HCT116 (cell line): Measurements from ENCODE around the gene SRPK2. TPM values are rescaled to one million over a fixed set of nuclear protein-coding genes. Genes with fewer than 3 reads are reported as not detected.

Source experiments
- ATAC-seq: fragments of 200-7000 bp; cut with Tn5 transposase; 2 replicates; pipeline ENCODE4 v1.9.1; 2020; ENCODE audit warnings: mild to moderate bottlenecking, moderate library complexity
- BruUV-seq: library from RNA; stranded (reverse); fragments of 400-500 nt; replicated peaks from 2 replicates; lab custom pipeline; 2021; lab: Mats Ljungman, UMichigan
- CTCF ChIA-PET: fragments of 300-600 bp; sonication (Branson Sonifier 250); formaldehyde crosslinking; loops from one replicate; lab custom pipeline; 2021; ENCODE audit warnings: antibody characterized with exemption; lab: Charles Lee
- POLR2A ChIA-PET: fragments of 300-600, 350-600 bp; sonication (Branson Sonifier 250); formaldehyde crosslinking; loops from one replicate; lab custom pipeline; 2021; ENCODE audit warnings: antibody characterized with exemption; lab: Charles Lee
- RAD21 ChIA-PET, 2 experiments: fragments of 300-600 bp; sonication (Branson Sonifier 250); formaldehyde crosslinking; loops; one replicate each; lab custom pipeline; 2023; ENCODE audit warnings: low total read pairs in 2 of 2; ENCODE audit not compliant: uncharacterized antibody in 2 of 2, unreplicated experiment in 2 of 2, low non-redundant PET in 1 of 2; lab: Charles Lee
- DNase-seq: peaks from one replicate; pipeline ENCODE4 v3.0.0-alpha.2; 2010; ENCODE audit warnings: low read depth, low spot score
- H2AFZ ChIP-seq: fragments of 200-600 bp; shearing (Covaris generic), sonication (generic); 2 replicates; pipeline ENCODE4 v1.6.1; 2017; ENCODE audit warnings: low read depth, mixed run types, mixed read lengths, antibody characterized with exemption, low read length; ENCODE audit not compliant: poor library complexity, severe bottlenecking
- H3K27ac ChIP-seq: 2 replicates; pipeline ENCODE4 v1.5.1; 2012; ENCODE audit warnings: low read depth, low read length
- H3K27me3 ChIP-seq: fragments of 200-600 bp; sonication (generic); 2 replicates; pipeline ENCODE4 v1.6.1; 2016; ENCODE audit warnings: mixed run types, low read length, mixed read lengths; ENCODE audit not compliant: insufficient read depth
- H3K36me3 ChIP-seq, 2 experiments: fragments of 200-500 bp in 1 of 2; fragments of 200-600 bp in 1 of 2; sonication (Bioruptor generic) in 1 of 2; sonication (generic) in 1 of 2; 2 replicates each; pipeline versions ENCODE4 v1.5.1 to v1.6.1; 2014 to 2016; ENCODE audit warnings: low read length in 2 of 2, inconsistent platforms in 1 of 2, mixed read lengths in 1 of 2, mixed run types in 1 of 2; ENCODE audit not compliant: insufficient read depth in 2 of 2, control insufficient read depth in 1 of 2
- H3K4me1 ChIP-seq, 2 experiments: fragments of 200-600 bp in 1 of 2; sonication (generic) in 1 of 2; 2 replicates each; pipeline versions ENCODE4 v1.5.1 to v1.6.1; 2012 to 2017; ENCODE audit warnings: low read length in 2 of 2, inconsistent platforms in 1 of 2, mild to moderate bottlenecking in 1 of 2, mixed read lengths in 1 of 2, mixed run types in 1 of 2, moderate library complexity in 1 of 2; ENCODE audit not compliant: insufficient read depth in 2 of 2, control insufficient read depth in 1 of 2
- H3K4me2 ChIP-seq: fragments of 200-600 bp; sonication (generic); 2 replicates; pipeline ENCODE4 v1.6.1; 2017; ENCODE audit warnings: mixed run types, low read length, mixed read lengths
- H3K4me3 ChIP-seq, 2 experiments: fragments of 200-600 bp in 1 of 2; sonication (generic) in 1 of 2; replicated peaks in 1 of 2; 2 replicates each; pipeline ENCODE4 v1.5.1; 2011 to 2016; ENCODE audit warnings: low read length in 2 of 2, control low read depth in 1 of 2, low read depth in 1 of 2, mild to moderate bottlenecking in 1 of 2, mixed read lengths in 1 of 2, mixed run types in 1 of 2
- H3K79me2 ChIP-seq: fragments of 200-600 bp; sonication (generic); 2 replicates; pipeline ENCODE4 v1.6.1; 2017; ENCODE audit warnings: mild to moderate bottlenecking, mixed run types, low read length, moderate library complexity, mixed read lengths; ENCODE audit not compliant: insufficient read depth
- H3K9ac ChIP-seq: fragments of 200-600 bp; sonication (generic); 2 replicates; pipeline ENCODE4 v1.6.1; 2016; ENCODE audit warnings: low read length, mixed read lengths
- H3K9me2 ChIP-seq: fragments of 200-600 bp; sonication (generic), shearing (Covaris generic); 2 replicates; pipeline ENCODE4 v1.6.1; 2017; ENCODE audit warnings: mixed run types, mild to moderate bottlenecking, moderate library complexity; ENCODE audit not compliant: insufficient read depth
- H3K9me3 ChIP-seq, 2 experiments: fragments of 200-500 bp in 1 of 2; fragments of 200-600 bp in 1 of 2; sonication (Bioruptor generic) in 1 of 2; sonication (generic) in 1 of 2; 2 replicates each; pipeline ENCODE4 v1.6.1; 2014 to 2017; ENCODE audit warnings: low read length in 2 of 2, mixed read lengths in 2 of 2, inconsistent platforms in 1 of 2, low read depth in 1 of 2, mild to moderate bottlenecking in 1 of 2, mixed run types in 1 of 2, moderate library complexity in 1 of 2; ENCODE audit not compliant: control insufficient read depth in 1 of 2, insufficient read depth in 1 of 2
- H4K20me1 ChIP-seq: fragments of 200-600 bp; sonication (generic), shearing (Covaris generic); 2 replicates; pipeline ENCODE4 v1.6.1; 2017; ENCODE audit warnings: mixed run types, mild to moderate bottlenecking, moderate library complexity; ENCODE audit not compliant: insufficient read depth
- CBX3 ChIP-seq: IDR thresholded peaks from 2 replicates; pipeline ENCODE4 v1.6.1; 2012; ENCODE audit warnings: low read depth
- ELF1 ChIP-seq: IDR thresholded peaks from 2 replicates; pipeline ENCODE4 v1.6.1; 2012; ENCODE audit warnings: low read depth, borderline replicate concordance
- EZH2phosphoT487 ChIP-seq: fragments of 200-600 bp; IDR thresholded peaks from 2 replicates; pipeline ENCODE4 v1.6.1; 2018; ENCODE audit warnings: antibody characterized with exemption, borderline replicate concordance
- JUND ChIP-seq: IDR thresholded peaks from 2 replicates; pipeline ENCODE4 v1.6.1; 2012
- SP1 ChIP-seq: IDR thresholded peaks from 2 replicates; pipeline ENCODE4 v1.6.1; 2012; ENCODE audit warnings: low read depth
- TCF7L2 ChIP-seq: IDR thresholded peaks from 2 replicates; pipeline ENCODE4 v1.7.0; 2011; ENCODE audit warnings: borderline replicate concordance, inconsistent platforms; ENCODE audit not compliant: insufficient read depth, insufficient read length; ENCODE audit errors: extremely low read depth
- ZFX ChIP-seq: fragments of 450-650 bp; IDR thresholded peaks from 2 replicates; pipeline ENCODE4 v1.6.1; 2017
- intact Hi-C: fragments of 100-400 bp; cut with micrococcal nuclease; formaldehyde crosslinking; loops from 2 replicates; pipeline ENCODE4 v1.10.0; 2022
- total RNA-seq: library from RNA; stranded (reverse); gene quantifications from one replicate; pipeline ENCODE4 v1.2.1, GENCODE V29; 2021; ENCODE audit not compliant: unreplicated experiment
- TF ChIP-seq, protein P1 (sequence below), 3 experiments: fragments of 200-600 bp in 1 of 3; sonication (generic) in 1 of 3; IDR thresholded peaks in 2 of 3; conservative IDR thresholded peaks in 1 of 3; 2 replicates each; pipeline ENCODE4 v1.5.1; 2012 to 2017; ENCODE audit warnings: low read depth in 2 of 3, low read length in 2 of 3, antibody characterized with exemption in 1 of 3, borderline replicate concordance in 1 of 3, control low read depth in 1 of 3, mild to moderate bottlenecking in 1 of 3, mixed read lengths in 1 of 3, mixed run types in 1 of 3, moderate library complexity in 1 of 3; ENCODE audit not compliant: insufficient read depth in 1 of 3
- TF ChIP-seq, protein P2 (sequence below): IDR thresholded peaks from 2 replicates; pipeline ENCODE4 v1.6.1; 2011; ENCODE audit warnings: mild to moderate bottlenecking, low read length, moderate library complexity; ENCODE audit not compliant: insufficient replicate concordance; ENCODE audit errors: extremely low read depth
- TF ChIP-seq, protein P3 (sequence below): IDR thresholded peaks from 2 replicates; pipeline ENCODE4 v1.6.1; 2012

SRPK2 gene
- total RNA-seq, 1 experiment from 2014 or later, result 37.4 TPM

DNA sequence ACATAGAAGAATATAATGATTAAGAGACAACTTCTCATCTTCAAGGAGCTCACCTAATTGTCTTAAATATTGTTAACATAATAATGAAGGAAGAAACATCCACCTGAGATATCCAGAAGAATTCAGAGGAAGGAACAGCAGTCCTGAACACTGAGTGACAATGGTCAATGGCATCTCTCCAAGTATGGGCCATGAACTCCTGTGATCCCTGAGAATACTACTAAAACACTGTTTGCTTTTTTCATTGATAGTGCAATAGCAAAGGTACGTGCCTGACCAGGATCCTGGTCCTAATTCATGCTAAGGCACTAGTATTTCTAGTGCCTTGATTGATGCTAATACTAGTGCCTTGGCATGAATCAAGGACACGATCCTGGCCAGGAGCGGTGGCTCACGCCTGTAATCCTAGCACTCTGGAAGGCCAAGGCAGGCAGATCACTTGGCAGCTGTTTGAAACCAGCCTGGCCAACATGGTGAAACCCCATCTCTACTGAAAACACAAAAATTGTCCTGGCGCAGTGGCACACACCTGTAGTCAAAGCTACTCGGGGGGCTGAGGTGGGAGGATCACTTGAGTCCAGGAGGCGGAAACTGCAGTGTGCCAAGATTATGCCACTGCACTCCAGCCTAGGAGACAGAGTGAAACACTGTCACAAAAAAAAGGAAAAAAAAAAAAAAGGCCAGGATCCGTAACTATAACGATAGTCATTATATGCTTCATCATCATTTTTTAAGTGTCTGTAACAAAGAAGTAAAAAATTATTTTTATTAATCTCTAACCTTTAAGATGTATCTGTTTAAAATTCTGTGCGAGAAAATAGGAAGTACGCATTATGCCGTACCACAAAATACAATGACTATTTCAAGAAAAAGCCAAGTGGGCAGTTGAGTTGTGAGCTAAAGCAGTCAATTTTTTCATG lies 49.1 kb downstream of the SRPK2 start:
- ATAC-seq, result no peak
- H3K36me3 ChIP-seq, result no peaks in the 10 kb centered on the region
- TF ChIP-seq, protein P1, sequence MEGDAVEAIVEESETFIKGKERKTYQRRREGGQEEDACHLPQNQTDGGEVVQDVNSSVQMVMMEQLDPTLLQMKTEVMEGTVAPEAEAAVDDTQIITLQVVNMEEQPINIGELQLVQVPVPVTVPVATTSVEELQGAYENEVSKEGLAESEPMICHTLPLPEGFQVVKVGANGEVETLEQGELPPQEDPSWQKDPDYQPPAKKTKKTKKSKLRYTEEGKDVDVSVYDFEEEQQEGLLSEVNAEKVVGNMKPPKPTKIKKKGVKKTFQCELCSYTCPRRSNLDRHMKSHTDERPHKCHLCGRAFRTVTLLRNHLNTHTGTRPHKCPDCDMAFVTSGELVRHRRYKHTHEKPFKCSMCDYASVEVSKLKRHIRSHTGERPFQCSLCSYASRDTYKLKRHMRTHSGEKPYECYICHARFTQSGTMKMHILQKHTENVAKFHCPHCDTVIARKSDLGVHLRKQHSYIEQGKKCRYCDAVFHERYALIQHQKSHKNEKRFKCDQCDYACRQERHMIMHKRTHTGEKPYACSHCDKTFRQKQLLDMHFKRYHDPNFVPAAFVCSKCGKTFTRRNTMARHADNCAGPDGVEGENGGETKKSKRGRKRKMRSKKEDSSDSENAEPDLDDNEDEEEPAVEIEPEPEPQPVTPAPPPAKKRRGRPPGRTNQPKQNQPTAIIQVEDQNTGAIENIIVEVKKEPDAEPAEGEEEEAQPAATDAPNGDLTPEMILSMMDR (IDR thresholded peaks at IDR 0.05 in 2 of 3, conservative IDR thresholded peaks at IDR 0.05 in 1 of 3; ENCODE audit: borderline replicate concordance in 1 of 3, insufficient read depth in 1 of 3, low read depth in 2 of 3, low read length in 2 of 3), result no peak
- TF ChIP-seq TCF7L2, result no peak
- no peak for TF ChIP-seq ELF1
- TF ChIP-seq EZH2phosphoT487, result no peak
- TF ChIP-seq, protein P2, sequence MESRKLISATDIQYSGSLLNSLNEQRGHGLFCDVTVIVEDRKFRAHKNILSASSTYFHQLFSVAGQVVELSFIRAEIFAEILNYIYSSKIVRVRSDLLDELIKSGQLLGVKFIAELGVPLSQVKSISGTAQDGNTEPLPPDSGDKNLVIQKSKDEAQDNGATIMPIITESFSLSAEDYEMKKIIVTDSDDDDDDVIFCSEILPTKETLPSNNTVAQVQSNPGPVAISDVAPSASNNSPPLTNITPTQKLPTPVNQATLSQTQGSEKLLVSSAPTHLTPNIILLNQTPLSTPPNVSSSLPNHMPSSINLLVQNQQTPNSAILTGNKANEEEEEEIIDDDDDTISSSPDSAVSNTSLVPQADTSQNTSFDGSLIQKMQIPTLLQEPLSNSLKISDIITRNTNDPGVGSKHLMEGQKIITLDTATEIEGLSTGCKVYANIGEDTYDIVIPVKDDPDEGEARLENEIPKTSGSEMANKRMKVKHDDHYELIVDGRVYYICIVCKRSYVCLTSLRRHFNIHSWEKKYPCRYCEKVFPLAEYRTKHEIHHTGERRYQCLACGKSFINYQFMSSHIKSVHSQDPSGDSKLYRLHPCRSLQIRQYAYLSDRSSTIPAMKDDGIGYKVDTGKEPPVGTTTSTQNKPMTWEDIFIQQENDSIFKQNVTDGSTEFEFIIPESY, result no peak
- no peak for TF ChIP-seq ZFX
- no peak for TF ChIP-seq SP1
- TF ChIP-seq, protein P3, sequence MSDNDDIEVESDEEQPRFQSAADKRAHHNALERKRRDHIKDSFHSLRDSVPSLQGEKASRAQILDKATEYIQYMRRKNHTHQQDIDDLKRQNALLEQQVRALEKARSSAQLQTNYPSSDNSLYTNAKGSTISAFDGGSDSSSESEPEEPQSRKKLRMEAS, result no peak
- TF ChIP-seq JUND, result no peak
- no peak for TF ChIP-seq CBX3
- no peak for DNase-seq
- ChIA-PET CTCF (interaction anchor here (1.0 kb wide), 1 partner anchor 358 kb away, joined by 4 read pairs; no protein-coding TSS in a partner anchor), POLR2A (no interaction called here), RAD21 (no interaction called here)
- H3K4me3 ChIP-seq, result no peak overlapping the region
- no peak overlapping the region for H3K27ac ChIP-seq
- H3K9me3 ChIP-seq, result no peaks in the 10 kb centered on the region
- H4K20me1 ChIP-seq, result no peaks in the 10 kb centered on the region
- no TSS peak for BruUV-seq
- H2AFZ ChIP-seq, result no peak overlapping the region
- no peaks in the 10 kb centered on the region for H3K27me3 ChIP-seq
- no peak overlapping the region for H3K4me2 ChIP-seq
- intact Hi-C loops, result loop anchor here (5.0 to 10.0 kb wide), 2 partner anchors 357 to 415 kb away; no protein-coding TSS in a partner anchor
- H3K9ac ChIP-seq, result no peak overlapping the region
- peaks cover 5 to 21% of the 10 kb centered on the region in 2 experiments for H3K4me1 ChIP-seq
- H3K9me2 ChIP-seq, result no peaks in the 10 kb centered on the region
- peaks cover 68% of the 10 kb centered on the region for H3K79me2 ChIP-seq
